Activated CD4-positive, alpha-beta memory T cell treated with anti-CD3 and anti-CD28 coated beads for 36 hours (primary cell): ENCODE results near the gene ITIH3. TPM values are rescaled to one million over a fixed set of nuclear protein-coding genes. Genes with fewer than 3 reads are reported as not detected.
"Not testable (repeated sequence)": the region's sequence is repeated elsewhere in the genome, so short reads cannot be mapped to it uniquely, and the experiment has no call there.

ENCODE experiments used
- CTCF ChIA-PET: fragments of 350-600 bp; sonication (Branson Sonifier 250); formaldehyde crosslinking; loops from one replicate; lab custom pipeline; 2021; ENCODE audit warnings: antibody characterized with exemption, inconsistent platforms; lab: Charles Lee
- POLR2A ChIA-PET: fragments of 350-600 bp; sonication (Branson Sonifier 250); formaldehyde crosslinking; loops from one replicate; lab custom pipeline; 2021; ENCODE audit warnings: antibody characterized with exemption; lab: Charles Lee
- DNase-seq: peaks from one replicate; pipeline ENCODE4 v3.0.0-alpha.2; 2020
- H3K27ac Mint-ChIP-seq: one replicate; pipeline ENCODE4 v1.8.0; 2021; ENCODE audit warnings: mixed read lengths
- H3K27me3 Mint-ChIP-seq: one replicate; pipeline ENCODE4 v1.8.0; 2021; ENCODE audit warnings: mixed read lengths
- H3K36me3 Mint-ChIP-seq: one replicate; pipeline ENCODE4 v1.8.0; 2021; ENCODE audit warnings: mixed read lengths
- H3K4me1 Mint-ChIP-seq: one replicate; pipeline ENCODE4 v1.8.0; 2021; ENCODE audit warnings: low read depth, mixed read lengths
- H3K4me3 Mint-ChIP-seq: one replicate; pipeline ENCODE4 v1.8.0; 2021; ENCODE audit warnings: mild to moderate bottlenecking, mixed read lengths
- H3K9me3 Mint-ChIP-seq: one replicate; pipeline ENCODE4 v1.8.0; 2021; ENCODE audit warnings: mixed read lengths
- intact Hi-C: fragments of 100-400 bp; cut with micrococcal nuclease; formaldehyde crosslinking; loops from one replicate; pipeline ENCODE4 v1.15.1; 2023
- total RNA-seq, 2 experiments: library from RNA; stranded (reverse); gene quantifications; one replicate each; pipeline ENCODE4 v1.2.3, GENCODE V29; 2021

Gene ITIH3
- total RNA-seq, 2 experiments from 2014 or later: not detected

DNA sequence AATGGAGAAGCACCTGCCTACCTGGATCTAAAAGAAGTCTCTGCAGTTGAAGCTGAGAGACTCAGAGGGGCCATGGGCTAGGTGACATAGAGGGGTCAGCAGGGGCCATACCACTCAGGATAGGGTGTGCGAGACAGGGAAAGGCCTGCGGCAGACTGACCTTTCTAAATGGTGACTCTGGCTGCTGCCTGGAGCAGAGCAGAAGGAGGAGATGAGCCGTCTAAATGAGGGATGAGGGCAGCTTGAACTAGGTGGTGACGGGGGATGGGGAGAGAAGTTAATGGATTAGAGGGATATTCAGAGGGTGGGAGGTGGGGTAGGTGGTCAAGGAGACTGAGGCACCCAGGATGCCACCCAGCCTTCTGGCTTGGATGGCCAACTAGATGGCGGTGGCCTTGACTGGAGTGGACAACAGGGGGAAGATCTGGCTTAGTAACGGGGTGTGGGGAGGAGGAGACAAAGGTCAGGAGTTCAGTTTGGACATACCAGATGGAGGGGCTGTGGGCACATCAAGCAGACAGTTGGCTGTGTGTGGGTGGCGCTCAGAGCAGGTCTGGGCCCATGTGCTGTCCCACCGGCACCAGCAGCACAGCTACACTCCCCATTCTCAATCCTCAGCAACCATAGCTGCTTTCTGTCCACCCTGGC, 20.4 kb upstream of the ITIH3 start:
- Mint-ChIP-seq H3K27ac (no peak overlapping the region), H3K9me3 (no peaks in the 10 kb centered on the region), H3K4me3 (no peak overlapping the region), H3K4me1 (peaks cover 19% of the 10 kb centered on the region), H3K27me3 (no peaks in the 10 kb centered on the region), H3K36me3 (no peaks in the 10 kb centered on the region)
- DNase-seq: no peak
- ChIA-PET POLR2A (no interaction called here), CTCF (no interaction called here)
- intact Hi-C loops: loop anchor here (5.0 kb wide), 1 partner anchor 67 kb away; the partner anchor contains the start of genes GLT8D1 and SPCS1

DNA sequence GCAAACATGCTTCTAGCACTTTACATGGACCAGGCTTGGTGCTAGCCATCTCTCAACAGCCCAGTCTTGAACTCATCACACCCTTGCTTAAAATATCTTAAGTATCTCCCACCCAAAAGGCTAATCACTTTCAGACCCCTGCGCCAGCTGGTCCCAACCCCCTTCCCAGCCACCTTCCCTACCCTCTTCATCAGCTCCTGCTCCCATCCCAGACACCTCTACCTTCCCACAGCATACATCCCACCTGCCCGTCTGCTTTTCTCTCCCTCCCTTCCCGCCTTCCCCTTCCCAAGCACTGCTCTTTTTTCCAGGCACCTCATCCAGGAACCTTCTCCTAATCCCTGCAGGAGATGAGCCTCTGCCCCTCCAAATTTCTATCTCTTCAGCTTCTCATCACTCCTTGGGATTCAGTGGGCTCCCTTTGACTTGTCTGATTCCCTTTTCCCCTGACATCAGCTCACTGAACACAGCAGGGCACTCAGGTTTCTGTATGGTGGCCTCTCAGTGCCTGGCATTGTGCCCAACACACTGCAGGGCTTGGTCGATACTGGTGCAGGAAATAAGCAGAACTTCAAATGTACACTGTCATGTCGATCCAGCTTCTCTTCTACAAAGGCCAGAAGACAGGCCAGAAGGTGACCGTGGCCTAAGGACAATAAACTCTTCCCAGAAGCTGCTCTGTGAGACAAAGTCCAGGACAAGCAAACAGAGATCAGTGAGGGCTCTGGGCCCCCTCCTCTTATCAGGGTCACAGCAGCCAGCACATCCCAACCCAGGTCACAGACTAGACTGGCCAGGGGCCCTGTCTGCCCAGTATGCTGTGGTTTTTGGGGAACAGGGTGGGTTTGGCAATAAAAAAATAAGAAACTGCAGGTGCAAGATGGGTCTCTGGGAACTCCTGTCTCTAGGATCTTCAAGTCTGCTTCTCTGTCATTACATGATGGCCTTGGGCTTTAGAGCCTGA, 19.4 kb upstream of the ITIH3 start:
- ChIA-PET CTCF (no interaction called here), POLR2A (no interaction called here)
- no peaks in the 10 kb centered on the region for H3K27me3 Mint-ChIP-seq
- intact Hi-C loops: loop anchor here (5.0 kb wide), 1 partner anchor 68 kb away; the partner anchor contains the start of genes GLT8D1 and SPCS1
- no peak overlapping the region for H3K4me3 Mint-ChIP-seq
- no peak for DNase-seq
- peaks cover 9% of the 10 kb centered on the region for H3K4me1 Mint-ChIP-seq
- no peak overlapping the region for H3K27ac Mint-ChIP-seq
- H3K36me3 Mint-ChIP-seq: no peaks in the 10 kb centered on the region
- H3K9me3 Mint-ChIP-seq: no peaks in the 10 kb centered on the region

DNA sequence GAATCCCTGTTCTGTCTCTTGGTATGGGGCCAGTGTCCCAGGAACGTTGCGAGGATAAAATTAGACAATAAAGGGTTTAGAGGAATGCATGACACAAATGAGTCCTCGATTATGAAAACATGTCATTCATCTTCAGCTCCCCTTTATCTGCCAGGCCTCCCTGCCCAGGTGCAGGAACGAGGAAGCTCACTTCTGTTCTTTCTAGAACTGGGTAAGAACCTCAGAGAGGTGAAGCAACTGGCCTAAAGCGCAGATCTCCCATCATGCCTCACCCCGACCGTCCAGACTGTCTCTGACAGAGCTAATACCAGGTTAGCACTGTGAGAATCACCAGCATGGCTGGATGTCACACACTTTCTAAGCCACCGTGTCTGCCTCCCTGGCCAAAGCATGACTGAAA, 18.7 kb upstream of the ITIH3 start:
- Mint-ChIP-seq H3K36me3 (no peaks in the 10 kb centered on the region), H3K4me1 (peaks cover 9% of the 10 kb centered on the region), H3K4me3 (no peak overlapping the region), H3K9me3 (no peaks in the 10 kb centered on the region), H3K27me3 (no peaks in the 10 kb centered on the region), H3K27ac (no peak overlapping the region)
- intact Hi-C loops: no loop called here
- no peak for DNase-seq
- ChIA-PET CTCF (no interaction called here), POLR2A (no interaction called here)

DNA sequence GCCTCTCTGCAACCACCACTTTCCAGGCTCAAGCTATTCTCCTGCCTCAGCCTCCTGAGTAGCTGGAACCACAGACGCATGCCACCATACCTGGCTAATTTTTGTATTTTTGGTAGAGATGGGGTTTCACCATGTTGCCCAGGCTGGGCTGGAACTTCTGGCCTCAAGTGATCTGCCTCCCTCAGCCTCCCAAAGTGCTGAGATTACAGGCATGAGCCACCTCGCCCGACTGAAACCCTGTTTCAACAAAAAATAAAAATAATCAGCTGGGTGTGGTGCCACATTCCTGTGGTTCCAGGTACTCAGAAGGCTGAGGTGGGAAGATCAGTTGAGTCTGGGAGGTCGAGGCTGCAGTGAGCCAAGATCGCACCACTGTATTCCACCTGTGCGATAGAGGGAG, 18.1 kb upstream of the ITIH3 start:
- H3K27me3 Mint-ChIP-seq, H3K36me3 Mint-ChIP-seq, H3K27ac Mint-ChIP-seq, H3K4me3 Mint-ChIP-seq, H3K9me3 Mint-ChIP-seq, H3K4me1 Mint-ChIP-seq, intact Hi-C loops, DNase-seq, CTCF ChIA-PET, POLR2A ChIA-PET: not testable (repeated sequence)

DNA sequence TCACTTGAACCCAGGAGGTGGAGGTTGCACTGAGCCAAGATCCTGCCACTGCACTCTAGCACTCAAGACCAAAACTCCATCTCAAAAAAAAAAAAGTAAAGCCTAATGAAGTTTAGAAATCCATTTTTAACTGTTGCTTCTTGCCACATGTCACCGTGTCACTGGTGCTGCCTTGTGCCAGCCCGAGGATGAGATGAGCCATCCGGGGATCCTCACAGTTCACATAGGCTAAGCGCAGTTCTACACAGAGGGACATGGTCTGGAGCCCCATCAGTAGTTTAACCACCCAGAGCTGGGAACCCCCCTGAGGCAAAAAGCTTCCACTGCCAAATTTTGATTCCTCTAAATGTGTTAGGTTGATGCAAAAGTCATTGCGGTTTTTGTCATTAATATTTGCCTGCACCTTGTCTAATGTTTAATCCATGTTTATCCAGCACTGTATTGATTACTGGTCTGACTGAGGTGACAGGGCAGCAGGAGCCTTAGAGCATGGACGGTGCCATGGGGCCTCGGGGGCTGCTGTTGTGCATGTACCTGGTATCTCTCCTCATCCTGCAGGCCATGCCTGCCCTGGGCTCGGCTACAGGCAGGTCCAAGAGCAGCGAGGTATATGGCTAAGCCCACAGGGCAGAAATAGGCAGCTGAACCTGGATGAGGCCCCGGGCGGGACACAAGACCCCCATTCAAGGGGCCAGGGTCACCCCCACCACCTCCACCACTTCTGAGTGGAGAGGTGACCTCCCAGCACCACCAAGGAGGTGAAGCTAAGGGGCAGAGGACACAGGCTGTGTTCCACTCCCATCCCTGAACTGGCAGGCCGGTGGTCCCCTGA, 17.3 kb upstream of the ITIH3 start, which contains the start of gene ITIH1:
Gene ITIH1 (plus strand): TSS at position 473 of the 832 bp plus-strand sequence. CDS start 17 bp downstream, at position 490.
- Mint-ChIP-seq H3K27me3 (peaks cover 4% of the 10 kb centered on the region), H3K4me3 (no peak within 1 kb of the TSS), H3K9me3 (no peaks in the 10 kb centered on the region), H3K4me1 (no peaks in the 10 kb centered on the region), H3K36me3 (no peaks in the 10 kb centered on the region), H3K27ac (no peak within 1 kb of the TSS)
- ChIA-PET CTCF (no interaction called here), POLR2A (no interaction called here)
- no peak for DNase-seq
- intact Hi-C loops: no loop called here

DNA sequence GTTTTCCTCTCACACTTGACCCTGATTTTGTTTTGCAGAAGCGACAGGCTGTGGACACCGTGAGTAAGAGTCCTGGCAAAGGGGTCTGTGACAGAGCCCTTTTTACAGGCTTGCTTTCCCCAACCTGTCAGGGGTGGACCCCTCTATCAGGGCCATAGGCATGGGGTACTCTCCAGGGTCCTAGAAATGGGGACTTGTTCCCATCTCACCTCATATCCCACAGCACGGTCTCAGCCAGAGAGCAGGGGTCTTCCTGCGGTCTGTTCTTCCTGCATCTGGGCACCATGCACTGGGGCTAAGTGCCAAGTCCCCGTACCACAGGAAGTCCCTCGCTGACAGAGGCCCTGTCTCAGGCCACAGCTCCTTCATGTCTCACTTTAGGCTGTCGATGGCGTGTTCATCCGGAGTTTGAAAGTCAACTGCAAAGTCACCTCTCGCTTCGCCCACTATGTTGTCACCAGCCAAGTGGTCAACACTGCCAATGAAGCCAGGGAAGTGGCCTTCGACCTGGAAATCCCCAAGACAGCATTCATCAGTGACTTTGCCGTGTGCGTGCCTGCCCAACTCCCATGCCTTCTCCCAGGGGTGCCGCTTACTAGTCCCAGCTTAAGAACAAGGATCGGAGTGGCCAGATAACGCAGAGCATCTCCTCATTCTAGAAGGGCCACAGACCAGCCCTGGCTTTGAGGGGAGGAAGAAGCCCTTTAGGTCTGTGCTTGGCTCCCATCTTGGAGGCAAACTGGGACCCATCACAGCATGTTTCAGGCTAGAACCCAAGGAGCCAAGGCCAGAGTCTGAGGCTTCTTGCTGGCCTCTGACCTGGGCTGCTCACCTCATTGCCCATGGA, 16.4 kb upstream of the ITIH3 start:
- H3K9me3 Mint-ChIP-seq: no peaks in the 10 kb centered on the region
- no peak overlapping the region for H3K4me3 Mint-ChIP-seq
- CTCF ChIA-PET: no interaction called here
- H3K4me1 Mint-ChIP-seq: no peaks in the 10 kb centered on the region
- H3K36me3 Mint-ChIP-seq: no peaks in the 10 kb centered on the region
- POLR2A ChIA-PET: no interaction called here
- H3K27me3 Mint-ChIP-seq: peaks cover 4% of the 10 kb centered on the region
- H3K27ac Mint-ChIP-seq: no peak overlapping the region
- no peak for DNase-seq
- intact Hi-C loops: no loop called here

DNA sequence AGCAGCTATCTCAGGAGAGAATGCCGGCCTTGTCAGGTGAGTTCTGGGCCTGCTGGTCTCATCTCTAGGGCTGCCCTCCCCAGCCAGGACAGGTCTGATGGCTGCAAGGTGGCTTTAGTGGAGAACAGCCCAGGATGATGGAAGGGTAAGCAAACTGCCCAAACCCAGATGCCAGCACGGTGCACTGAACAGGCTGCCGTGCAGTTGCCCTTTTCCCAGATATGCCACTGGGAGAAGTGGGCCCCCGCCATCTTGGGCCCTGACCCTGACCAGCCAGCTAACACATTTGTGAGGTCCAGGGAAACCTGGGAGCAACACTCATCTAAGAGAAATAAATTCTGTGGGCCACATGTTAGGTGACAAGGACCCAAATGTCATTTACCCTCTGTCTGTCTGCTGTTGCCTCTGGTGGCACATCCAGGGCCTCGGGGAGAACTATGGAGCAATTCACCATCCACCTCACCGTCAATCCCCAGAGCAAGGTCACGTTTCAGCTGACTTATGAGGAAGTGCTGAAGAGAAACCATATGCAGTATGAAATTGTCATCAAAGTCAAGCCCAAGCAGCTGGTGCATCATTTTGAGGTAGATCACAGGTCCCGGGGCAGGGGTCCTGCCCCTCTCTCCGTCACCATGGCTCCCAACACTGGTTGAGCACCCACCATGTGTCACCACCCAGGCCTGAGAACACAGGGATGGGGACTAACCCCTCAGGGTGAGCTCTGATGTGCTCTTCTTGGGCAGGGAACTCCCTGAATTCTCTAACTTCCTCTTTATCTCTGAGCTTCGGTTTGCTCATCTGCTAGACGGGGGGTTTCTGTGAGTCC, 15.4 kb upstream of the ITIH3 start:
- Mint-ChIP-seq H3K4me3 (no peak overlapping the region), H3K4me1 (no peaks in the 10 kb centered on the region), H3K9me3 (no peaks in the 10 kb centered on the region), H3K27ac (no peak overlapping the region), H3K27me3 (peaks cover 4% of the 10 kb centered on the region), H3K36me3 (no peaks in the 10 kb centered on the region)
- intact Hi-C loops: no loop called here
- POLR2A ChIA-PET: interaction anchor here (1.0 kb wide), 1 partner anchor 8 kb away, joined by 3 read pairs; no protein-coding TSS in a partner anchor
- no peak for DNase-seq
- CTCF ChIA-PET: interaction anchor here (0.7 kb wide), 1 partner anchor 19 kb away, joined by 3 read pairs; no protein-coding TSS in a partner anchor

DNA sequence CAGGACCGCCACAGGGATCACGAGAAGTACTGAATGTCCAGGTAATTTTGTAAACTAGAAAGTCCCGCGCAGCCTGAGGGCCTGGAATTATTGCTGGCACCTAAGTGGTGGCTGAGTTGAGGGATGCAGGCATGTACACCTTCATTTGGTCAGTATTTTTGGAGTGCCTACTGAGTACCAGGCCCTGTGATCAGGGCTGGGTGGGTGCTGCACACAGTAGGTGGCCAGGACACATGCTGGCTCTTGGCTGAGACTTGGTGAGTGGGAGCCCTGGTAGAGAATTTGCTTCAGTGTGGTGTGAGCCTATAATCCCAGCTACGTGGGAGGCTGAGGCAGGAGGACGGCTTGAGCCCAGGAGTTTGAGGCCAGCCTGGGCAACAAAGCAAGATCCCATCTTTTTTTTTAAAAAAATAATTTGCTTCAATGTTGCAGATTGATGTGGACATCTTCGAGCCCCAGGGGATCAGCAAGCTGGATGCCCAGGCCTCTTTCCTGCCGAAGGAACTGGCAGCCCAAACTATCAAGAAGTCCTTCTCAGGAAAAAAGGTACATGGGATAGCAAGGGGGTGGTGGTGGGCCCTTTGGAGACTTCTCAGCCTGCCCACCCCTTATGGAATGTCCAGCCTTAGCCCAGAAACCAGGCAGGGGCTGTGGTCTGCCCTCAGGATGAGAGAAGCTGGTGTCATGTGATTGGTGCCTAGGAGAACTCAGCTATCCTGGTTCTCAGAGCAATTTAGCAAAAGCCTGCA, 14.6 kb upstream of the ITIH3 start:
- Mint-ChIP-seq H3K4me3 (no peak overlapping the region), H3K36me3 (no peaks in the 10 kb centered on the region), H3K27me3 (peaks cover 4% of the 10 kb centered on the region), H3K9me3 (no peaks in the 10 kb centered on the region), H3K27ac (no peak overlapping the region), H3K4me1 (no peaks in the 10 kb centered on the region)
- POLR2A ChIA-PET: interaction anchor here (1.0 kb wide), 1 partner anchor 9 kb away, joined by 3 read pairs; no protein-coding TSS in a partner anchor
- no peak for DNase-seq
- intact Hi-C loops: no loop called here
- CTCF ChIA-PET: interaction anchor here (0.7 kb wide), 1 partner anchor 18 kb away, joined by 3 read pairs; no protein-coding TSS in a partner anchor

DNA sequence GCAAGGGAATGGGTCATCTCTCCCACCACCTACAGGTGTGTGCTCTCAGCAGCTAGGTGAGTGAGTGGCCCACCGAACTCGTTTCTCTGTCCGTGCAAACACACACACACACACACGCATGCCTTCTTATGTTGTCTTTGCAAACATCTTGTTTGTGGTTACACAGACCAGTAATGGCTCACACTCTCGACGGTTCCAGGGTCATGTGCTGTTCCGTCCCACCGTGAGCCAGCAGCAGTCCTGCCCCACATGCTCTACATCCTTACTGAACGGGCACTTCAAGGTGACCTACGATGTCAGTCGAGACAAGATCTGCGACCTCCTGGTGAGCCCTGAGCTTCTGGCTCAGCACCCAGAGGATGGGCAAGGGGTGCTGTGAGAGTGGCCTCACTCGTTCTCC, 12.9 kb upstream of the ITIH3 start:
- intact Hi-C loops: no loop called here
- no peak overlapping the region for H3K27ac Mint-ChIP-seq
- DNase-seq: no peak
- ChIA-PET CTCF (no interaction called here), POLR2A (no interaction called here)
- no peaks in the 10 kb centered on the region for H3K4me1 Mint-ChIP-seq
- peaks cover 4% of the 10 kb centered on the region for H3K27me3 Mint-ChIP-seq
- H3K4me3 Mint-ChIP-seq: no peak overlapping the region
- H3K36me3 Mint-ChIP-seq: no peaks in the 10 kb centered on the region
- no peaks in the 10 kb centered on the region for H3K9me3 Mint-ChIP-seq
